PC-3 (cell line): ENCODE results near the gene SPDYE5. TPM values are rescaled to one million over a fixed set of nuclear protein-coding genes. Genes with fewer than 3 reads are reported as not detected.

ENCODE experiments used
- ATAC-seq: fragments of 200-7000 bp; cut with Tn5 transposase; 2 replicates; pipeline ENCODE4 v1.9.1; 2020; ENCODE audit warnings: mild to moderate bottlenecking, moderate library complexity
- BruUV-seq: library from RNA; stranded (reverse); fragments of 400-500 nt; replicated peaks from 2 replicates; lab custom pipeline; 2021; lab: Mats Ljungman, UMichigan
- CTCF ChIA-PET: fragments of 300-600 bp; sonication (Branson Sonifier 250); formaldehyde crosslinking; loops from one replicate; lab custom pipeline; 2022; ENCODE audit warnings: antibody characterized with exemption; lab: Charles Lee
- POLR2A ChIA-PET: fragments of 300-600 bp; sonication (Branson Sonifier 250); formaldehyde crosslinking; loops from one replicate; lab custom pipeline; 2022; ENCODE audit warnings: antibody characterized with exemption; ENCODE audit not compliant: unreplicated experiment; lab: Charles Lee
- DNase-seq: peaks from one replicate; pipeline ENCODE4 v3.0.0-alpha.2; 2015
- H2AFZ ChIP-seq: fragments of 300-600 bp; sonication (generic); 2 replicates; pipeline ENCODE4 v1.6.0; 2016; ENCODE audit warnings: antibody characterized with exemption, low read length
- H3F3A ChIP-seq: fragments of 300-600 bp; sonication (generic); one replicate; pipeline ENCODE4 v1.6.0; 2017; ENCODE audit warnings: antibody characterized with exemption, low read length, control low read depth, mild to moderate bottlenecking; ENCODE audit not compliant: unreplicated experiment
- H3K27ac ChIP-seq: fragments of 300-600 bp; sonication (generic); 2 replicates; pipeline ENCODE4 v1.5.1; 2016; ENCODE audit warnings: mild to moderate bottlenecking, low read length
- H3K27me3 ChIP-seq: fragments of 300-600 bp; sonication (generic); 2 replicates; pipeline ENCODE4 v1.6.1; 2016; ENCODE audit warnings: low read length, mixed read lengths
- H3K36me3 ChIP-seq: fragments of 300-600 bp; sonication (generic); 2 replicates; pipeline ENCODE4 v1.6.1; 2016; ENCODE audit warnings: low read depth, mixed run types, low read length, mixed read lengths
- H3K4me1 ChIP-seq: fragments of 300-600 bp; sonication (generic); 2 replicates; pipeline ENCODE4 v1.5.1; 2016; ENCODE audit warnings: low read length; ENCODE audit not compliant: insufficient read depth
- H3K4me2 ChIP-seq: fragments of 300-600 bp; sonication (generic); 2 replicates; pipeline ENCODE4 v1.6.0; 2016; ENCODE audit warnings: low read length
- H3K4me3 ChIP-seq: fragments of 300-600 bp; sonication (generic); 2 replicates; pipeline ENCODE4 v1.5.1; 2016; ENCODE audit warnings: mild to moderate bottlenecking, low read length, mixed read lengths
- H3K79me2 ChIP-seq: fragments of 300-600 bp; sonication (generic); 2 replicates; pipeline ENCODE4 v1.6.1; 2017; ENCODE audit warnings: low read length, mixed read lengths
- H3K9ac ChIP-seq: fragments of 300-600 bp; sonication (generic); 2 replicates; pipeline ENCODE4 v1.6.0; 2016; ENCODE audit warnings: mild to moderate bottlenecking, low read length
- H3K9me2 ChIP-seq: fragments of 300-600 bp; sonication (generic); replicated peaks from 2 replicates; pipeline ENCODE4 v1.6.1; 2016; ENCODE audit warnings: mixed run types, low read length, mixed read lengths
- H3K9me3 ChIP-seq: fragments of 300-600 bp; sonication (generic); 2 replicates; pipeline ENCODE4 v1.6.1; 2016; ENCODE audit warnings: low read length, mixed read lengths
- H4K20me1 ChIP-seq: fragments of 300-600 bp; sonication (generic); 2 replicates; pipeline ENCODE4 v1.6.1; 2016; ENCODE audit warnings: low read length, mixed read lengths
- EZH2 ChIP-seq: fragments of 300-600 bp; sonication (generic); IDR thresholded peaks from one replicate; pipeline ENCODE4 v1.6.1; 2017; ENCODE audit warnings: antibody characterized with exemption, mild to moderate bottlenecking, low read length; ENCODE audit not compliant: unreplicated experiment
- EZH2phosphoT487 ChIP-seq: fragments of 300-600 bp; sonication (generic); IDR thresholded peaks from 2 replicates; pipeline ENCODE4 v1.6.1; 2018; ENCODE audit warnings: mild to moderate bottlenecking, antibody characterized with exemption, low read length, borderline replicate concordance
- intact Hi-C: fragments of 100-400 bp; cut with micrococcal nuclease; formaldehyde crosslinking; loops from 2 replicates; pipeline ENCODE4 v1.9.0; 2023
- total RNA-seq: library from RNA; depleted of rRNA; stranded (reverse); fragments of >200 nt; gene quantifications from 2 replicates; pipeline ENCODE4 v1.2.3, GENCODE V29; 2014
- TF ChIP-seq, protein P1 (sequence below): fragments of 300-600 bp; sonication (generic); conservative IDR thresholded peaks from 2 replicates; pipeline ENCODE4 v1.5.1; 2017; ENCODE audit warnings: antibody characterized with exemption, low read depth, mild to moderate bottlenecking, low read length

The SPDYE5 gene
- total RNA-seq, 1 experiment from 2014 or later, result 0.18 TPM

DNA sequence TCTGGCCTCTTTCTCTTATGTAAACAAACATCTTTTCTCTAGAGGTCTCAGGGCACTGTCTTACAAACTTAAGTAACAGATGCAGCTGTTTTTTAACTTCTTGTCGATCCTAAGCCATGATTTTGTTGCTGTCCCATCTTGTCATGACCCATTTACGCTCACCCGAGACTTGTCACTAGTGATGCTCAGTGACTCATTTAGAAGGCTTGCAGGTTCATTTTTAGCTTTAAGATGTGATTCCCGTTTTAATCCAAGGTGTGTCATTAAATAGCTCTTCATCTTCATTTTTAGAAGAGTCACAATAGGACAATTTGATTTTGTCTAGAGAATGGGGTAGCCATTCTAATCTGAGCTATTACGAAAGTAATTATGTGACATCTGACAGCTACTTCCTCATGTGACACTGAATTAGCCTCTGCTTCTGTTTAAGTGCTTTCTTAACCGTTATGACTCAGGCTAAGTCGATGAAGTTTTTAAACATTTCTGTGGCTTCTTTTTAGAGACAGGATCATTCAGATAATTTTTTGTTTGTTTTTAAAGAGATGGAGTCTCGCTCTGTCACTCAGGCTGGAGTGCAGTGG is 42.7 kb downstream of the SPDYE5 start:
- Histone ChIP-seq H4K20me1 (no peaks in the 10 kb centered on the region), H3K4me1 (peaks cover 10% of the 10 kb centered on the region), H3K36me3 (no peaks in the 10 kb centered on the region), H3K4me2 (peak overlapping the region; percentile 48), H3K9ac (no peak overlapping the region), H3F3A (no peaks in the 10 kb centered on the region), H3K79me2 (no peaks in the 10 kb centered on the region), H2AFZ (peak overlapping the region; percentile 37), H3K9me2 (no peaks in the 10 kb centered on the region), H3K27ac (no peak overlapping the region), H3K4me3 (no peak overlapping the region), H3K27me3 (no peaks in the 10 kb centered on the region), H3K9me3 (no peaks in the 10 kb centered on the region)
- intact Hi-C loops, result no loop called here
- no peak for TF ChIP-seq EZH2
- no peak for TF ChIP-seq EZH2phosphoT487
- TF ChIP-seq, protein P1, sequence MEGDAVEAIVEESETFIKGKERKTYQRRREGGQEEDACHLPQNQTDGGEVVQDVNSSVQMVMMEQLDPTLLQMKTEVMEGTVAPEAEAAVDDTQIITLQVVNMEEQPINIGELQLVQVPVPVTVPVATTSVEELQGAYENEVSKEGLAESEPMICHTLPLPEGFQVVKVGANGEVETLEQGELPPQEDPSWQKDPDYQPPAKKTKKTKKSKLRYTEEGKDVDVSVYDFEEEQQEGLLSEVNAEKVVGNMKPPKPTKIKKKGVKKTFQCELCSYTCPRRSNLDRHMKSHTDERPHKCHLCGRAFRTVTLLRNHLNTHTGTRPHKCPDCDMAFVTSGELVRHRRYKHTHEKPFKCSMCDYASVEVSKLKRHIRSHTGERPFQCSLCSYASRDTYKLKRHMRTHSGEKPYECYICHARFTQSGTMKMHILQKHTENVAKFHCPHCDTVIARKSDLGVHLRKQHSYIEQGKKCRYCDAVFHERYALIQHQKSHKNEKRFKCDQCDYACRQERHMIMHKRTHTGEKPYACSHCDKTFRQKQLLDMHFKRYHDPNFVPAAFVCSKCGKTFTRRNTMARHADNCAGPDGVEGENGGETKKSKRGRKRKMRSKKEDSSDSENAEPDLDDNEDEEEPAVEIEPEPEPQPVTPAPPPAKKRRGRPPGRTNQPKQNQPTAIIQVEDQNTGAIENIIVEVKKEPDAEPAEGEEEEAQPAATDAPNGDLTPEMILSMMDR, result no peak
- BruUV-seq, result no TSS peak
- CTCF ChIA-PET, result interaction anchor here (0.5 to 0.6 kb wide), 2 partner anchors 97 to 1910 kb away, joined by 3 to 4 read pairs; no protein-coding TSS in a partner anchor
- ATAC-seq (peak; percentile 78), DNase-seq (peak; percentile 47)
- POLR2A ChIA-PET, result interaction anchor here (0.6 kb wide), 1 partner anchor 252 kb away, joined by 9 read pairs; no protein-coding TSS in a partner anchor

DNA sequence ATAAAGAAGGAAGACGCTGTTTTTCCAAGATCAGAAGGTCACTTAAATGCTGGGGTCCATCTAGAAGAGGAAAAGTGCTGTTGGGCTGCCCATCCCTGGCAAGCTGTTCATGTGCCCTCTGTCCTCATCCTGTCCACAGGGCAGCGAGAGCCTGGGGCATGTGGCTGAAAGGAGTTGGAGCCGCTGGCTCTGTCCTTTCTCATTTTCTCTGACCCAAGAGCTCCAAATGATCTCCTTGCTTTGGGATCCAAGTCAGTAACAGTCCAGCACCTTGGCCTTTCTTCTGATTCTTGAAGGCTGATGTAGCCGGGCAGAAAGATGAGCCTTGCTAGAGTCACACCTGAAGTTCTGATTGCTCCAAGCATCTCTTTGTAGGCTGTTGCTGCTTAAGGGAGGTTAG is 44.4 kb downstream of the SPDYE5 start:
- Histone ChIP-seq H3K9me3 (no peaks in the 10 kb centered on the region), H3K27ac (no peak overlapping the region), H4K20me1 (no peaks in the 10 kb centered on the region), H3F3A (no peaks in the 10 kb centered on the region), H3K27me3 (no peaks in the 10 kb centered on the region), H2AFZ (no peak overlapping the region), H3K9ac (no peak overlapping the region), H3K4me3 (no peak overlapping the region), H3K79me2 (no peaks in the 10 kb centered on the region), H3K36me3 (no peaks in the 10 kb centered on the region), H3K9me2 (no peaks in the 10 kb centered on the region), H3K4me2 (no peak overlapping the region), H3K4me1 (peaks cover 10% of the 10 kb centered on the region)
- TF ChIP-seq EZH2 (no peak), EZH2phosphoT487 (no peak)
- TF ChIP-seq, protein P1, result no peak
- DNase-seq (no peak), ATAC-seq (no peak)
- BruUV-seq, result no TSS peak
- intact Hi-C loops, result no loop called here
- POLR2A ChIA-PET, result no interaction called here
- CTCF ChIA-PET, result interaction anchor here (0.5 kb wide), 1 partner anchor 193 kb away, joined by 3 read pairs; no protein-coding TSS in a partner anchor

DNA sequence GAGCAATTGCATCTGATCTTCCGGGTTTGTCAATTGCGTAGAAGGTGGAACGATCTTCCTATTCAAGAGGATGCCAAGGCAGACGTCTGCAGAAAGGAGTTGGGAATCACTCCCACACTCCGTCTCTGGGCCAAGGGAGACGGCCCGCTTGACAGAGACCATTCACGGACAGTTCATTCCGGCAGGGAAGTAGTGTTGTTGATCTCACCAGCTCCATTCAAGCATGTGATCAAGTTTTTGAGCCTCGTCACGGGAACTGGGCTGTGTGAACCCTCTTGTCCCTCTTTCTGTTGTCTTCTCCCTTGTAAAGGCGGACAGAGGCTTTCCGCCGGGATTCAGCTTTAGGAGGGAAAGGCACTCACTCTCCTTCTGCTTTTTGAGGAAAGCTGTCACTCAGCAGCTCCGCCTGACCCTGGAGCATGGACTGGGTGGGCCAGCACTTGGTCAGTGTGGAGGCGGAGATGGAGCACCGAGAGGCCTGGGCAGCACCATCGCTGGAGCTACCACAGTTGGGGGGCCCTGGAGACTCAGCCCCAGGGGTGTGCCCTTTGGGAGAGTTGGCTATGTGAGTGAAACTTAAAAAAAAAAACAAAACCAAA is 44.9 kb downstream of the SPDYE5 start:
- no peaks in the 10 kb centered on the region for H3K36me3 ChIP-seq
- H3K27ac ChIP-seq, result no peak overlapping the region
- no peak overlapping the region for H3K4me3 ChIP-seq
- DNase-seq (no peak), ATAC-seq (no peak)
- BruUV-seq, result no TSS peak
- TF ChIP-seq, protein P1, result no peak
- no peak for TF ChIP-seq EZH2phosphoT487
- no peak for TF ChIP-seq EZH2
- ChIA-PET CTCF (interaction anchor here (0.5 kb wide), 1 partner anchor 192 kb away, joined by 3 read pairs; no protein-coding TSS in a partner anchor), POLR2A (no interaction called here)
- intact Hi-C loops, result no loop called here
- no peaks in the 10 kb centered on the region for H3F3A ChIP-seq
- H3K9me3 ChIP-seq, result no peaks in the 10 kb centered on the region
- no peaks in the 10 kb centered on the region for H4K20me1 ChIP-seq
- H3K4me1 ChIP-seq, result peaks cover 10% of the 10 kb centered on the region
- no peaks in the 10 kb centered on the region for H3K9me2 ChIP-seq
- H3K27me3 ChIP-seq, result no peaks in the 10 kb centered on the region
- H3K9ac ChIP-seq, result no peak overlapping the region
- H2AFZ ChIP-seq, result no peak overlapping the region
- H3K4me2 ChIP-seq, result no peak overlapping the region
- H3K79me2 ChIP-seq, result no peaks in the 10 kb centered on the region
